Gastroesophageal sphincter (tissue), 4 donors: ENCODE measurements around the gene PTGER2. TPM values are rescaled to one million over a fixed set of nuclear protein-coding genes. Genes with fewer than 3 reads are reported as not detected.
A peak's percentile ranks its signal among the peaks of the same experiment; 100 is the strongest.

ENCODE experiments used
- ATAC-seq: fragments of 150-250 bp; one replicate; pipeline ENCODE4 v1.9.1; 2016; ENCODE audit warnings: mild to moderate bottlenecking, moderate library complexity
- H3K27ac ChIP-seq, 4 donors: fragments of 200-600 bp; sonication (generic) in 3 of 4; 1 replicate in 3 of 4; 2 replicates in 1 of 4; pipeline ENCODE4 v1.5.1; 2016 to 2019
- H3K27me3 ChIP-seq: fragments of 200-600 bp; sonication (generic); one replicate; pipeline ENCODE4 v1.5.1; 2019
- H3K36me3 ChIP-seq, 2 donors: fragments of 200-600 bp; sonication (generic); one replicate each; pipeline ENCODE4 v1.5.1; 2019; ENCODE audit warnings: control low read depth in 1 of 2
- H3K4me1 ChIP-seq, 3 donors: fragments of 200-600 bp; sonication (generic); 1 replicate in 2 of 3; 2 replicates in 1 of 3; pipeline ENCODE4 v1.5.1; 2016 to 2019; ENCODE audit warnings: control low read depth in 2 of 3
- H3K4me3 ChIP-seq, 2 donors: fragments of 200-600 bp; sonication (generic); one replicate each; pipeline ENCODE4 v1.5.1; 2019; ENCODE audit warnings: mild to moderate bottlenecking in 1 of 2, moderate library complexity in 1 of 2
- H3K9me3 ChIP-seq, 3 donors: fragments of 200-600 bp; sonication (generic); one replicate each; pipeline ENCODE4 v1.5.1; 2017 to 2019; ENCODE audit warnings: control low read depth in 2 of 3
- EP300 ChIP-seq: sonication (generic); formaldehyde crosslinking; IDR thresholded peaks from one replicate; pipeline ENCODE4 v1.6.1; 2017; ENCODE audit warnings: antibody characterized with exemption, mild to moderate bottlenecking
- POLR2A ChIP-seq, 2 donors: fragments of 450-650 bp; IDR thresholded peaks; one replicate each; pipeline ENCODE4 v1.6.1; 2017; ENCODE audit warnings: antibody characterized with exemption in 2 of 2, mild to moderate bottlenecking in 2 of 2, moderate library complexity in 1 of 2
- POLR2AphosphoS5 ChIP-seq: sonication (generic); formaldehyde crosslinking; IDR thresholded peaks from one replicate; pipeline ENCODE4 v1.6.1; 2017; ENCODE audit warnings: antibody characterized with exemption
- WGBS, 2 donors: methylation state at CpG; one replicate each; pipeline ENCODE4 v1.1.5; 2018; ENCODE audit warnings: low coverage in 1 of 2; 5-methylcytosine and 5-hydroxymethylcytosine counted together
- total RNA-seq, 4 donors: library from RNA; depleted of rRNA; stranded (reverse); fragments of >200 nt; gene quantifications; one replicate each; pipeline ENCODE4 v1.1.0, GENCODE V29; 2016
- TF ChIP-seq, protein P1 (sequence below), 4 experiments: fragments of 200-600 bp in 2 of 4; fragments of 450-650 bp in 2 of 4; sonication (generic) in 1 of 4; IDR thresholded peaks; one replicate each; pipeline ENCODE4 v1.5.1; 2017 to 2019; ENCODE audit warnings: antibody characterized with exemption in 4 of 4, mild to moderate bottlenecking in 2 of 4, moderate library complexity in 2 of 4

PTGER2 gene
- total RNA-seq, 4 donors from 2014 or later, result 4.8 to 24.2 (median 9.0) TPM

- Histone ChIP-seq H3K36me3 (no peaks in the 10 kb centered on the region), H3K27me3 (no peaks in the 10 kb centered on the region), H3K4me1 (peaks cover 3 to 41% (median 5%) of the 10 kb centered on the region in 3 donors), H3K9me3 (no peaks in the 10 kb centered on the region), H3K4me3 (no peak overlapping the region), H3K27ac (peak overlapping the region in 3 of 4 donors; percentile 9 to 35 (median 20))
- WGBS, 2 donors, result 17 to 22% methylated on average over 2 of the region's 2 CpGs
- ATAC-seq, result peak; percentile 37
- TF ChIP-seq POLR2A (IDR thresholded peaks at IDR 0.05) (no peak), EP300 (no peak), POLR2AphosphoS5 (peak; percentile 69)
- TF ChIP-seq, protein P1, sequence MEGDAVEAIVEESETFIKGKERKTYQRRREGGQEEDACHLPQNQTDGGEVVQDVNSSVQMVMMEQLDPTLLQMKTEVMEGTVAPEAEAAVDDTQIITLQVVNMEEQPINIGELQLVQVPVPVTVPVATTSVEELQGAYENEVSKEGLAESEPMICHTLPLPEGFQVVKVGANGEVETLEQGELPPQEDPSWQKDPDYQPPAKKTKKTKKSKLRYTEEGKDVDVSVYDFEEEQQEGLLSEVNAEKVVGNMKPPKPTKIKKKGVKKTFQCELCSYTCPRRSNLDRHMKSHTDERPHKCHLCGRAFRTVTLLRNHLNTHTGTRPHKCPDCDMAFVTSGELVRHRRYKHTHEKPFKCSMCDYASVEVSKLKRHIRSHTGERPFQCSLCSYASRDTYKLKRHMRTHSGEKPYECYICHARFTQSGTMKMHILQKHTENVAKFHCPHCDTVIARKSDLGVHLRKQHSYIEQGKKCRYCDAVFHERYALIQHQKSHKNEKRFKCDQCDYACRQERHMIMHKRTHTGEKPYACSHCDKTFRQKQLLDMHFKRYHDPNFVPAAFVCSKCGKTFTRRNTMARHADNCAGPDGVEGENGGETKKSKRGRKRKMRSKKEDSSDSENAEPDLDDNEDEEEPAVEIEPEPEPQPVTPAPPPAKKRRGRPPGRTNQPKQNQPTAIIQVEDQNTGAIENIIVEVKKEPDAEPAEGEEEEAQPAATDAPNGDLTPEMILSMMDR (IDR thresholded peaks at IDR 0.05), result no peak
These were observed 34.7 kb downstream of the PTGER2 start for GRCh38 chr14:52348776-52349175.

DNA sequence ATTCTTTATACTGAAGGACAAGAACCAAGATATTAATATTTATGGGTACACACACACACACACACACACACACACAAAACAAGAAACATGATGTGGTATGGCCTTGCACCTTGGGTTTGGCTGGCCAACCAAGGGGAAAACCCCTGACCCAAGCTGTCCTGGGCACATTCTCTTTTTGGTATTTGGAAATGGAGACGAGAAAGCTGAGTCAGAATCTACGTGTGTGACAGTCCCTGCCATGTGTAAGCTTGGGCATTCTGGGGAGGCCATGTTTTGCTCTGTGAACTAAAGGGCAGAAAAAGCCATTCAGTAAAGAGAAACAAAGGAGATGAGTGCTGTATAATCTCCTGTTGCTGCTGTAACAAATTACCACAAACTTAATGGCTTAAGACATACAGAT is 35.6 kb downstream of the PTGER2 start:
- no peaks in the 10 kb centered on the region for H3K27me3 ChIP-seq
- no peaks in the 10 kb centered on the region for H3K36me3 ChIP-seq
- H3K27ac ChIP-seq, result peak overlapping the region in 1 of 4 donors; percentile 72
- TF ChIP-seq, protein P1 (IDR thresholded peaks at IDR 0.05), result no peak
- TF ChIP-seq POLR2AphosphoS5 (no peak), POLR2A (IDR thresholded peaks at IDR 0.05) (no peak), EP300 (no peak)
- no peak for ATAC-seq
- no peak overlapping the region for H3K4me3 ChIP-seq
- 53 to 69% methylated on average over 2 of the region's 2 CpGs for WGBS, 2 donors
- H3K4me1 ChIP-seq, result peaks cover 3 to 47% (median 5%) of the 10 kb centered on the region in 3 donors
- no peaks in the 10 kb centered on the region for H3K9me3 ChIP-seq

GRCh38 chr14:52350445-52350844 is 36.3 kb downstream of the PTGER2 start:
- WGBS, 2 donors, result 43 to 79% methylated on average over 2 to 3 of the region's 3 CpGs
- no peaks in the 10 kb centered on the region for H3K9me3 ChIP-seq
- peak overlapping the region; percentile 66 to 83 (median 76) for H3K27ac ChIP-seq
- no peaks in the 10 kb centered on the region for H3K27me3 ChIP-seq
- H3K4me1 ChIP-seq, result peaks cover 3 to 49% (median 5%) of the 10 kb centered on the region in 3 donors
- H3K4me3 ChIP-seq, result no peak overlapping the region
- no peak for ATAC-seq
- TF ChIP-seq POLR2A (IDR thresholded peaks at IDR 0.05) (no peak), EP300 (no peak), POLR2AphosphoS5 (no peak)
- TF ChIP-seq, protein P1 (IDR thresholded peaks at IDR 0.05), result no peak
- no peaks in the 10 kb centered on the region for H3K36me3 ChIP-seq

DNA sequence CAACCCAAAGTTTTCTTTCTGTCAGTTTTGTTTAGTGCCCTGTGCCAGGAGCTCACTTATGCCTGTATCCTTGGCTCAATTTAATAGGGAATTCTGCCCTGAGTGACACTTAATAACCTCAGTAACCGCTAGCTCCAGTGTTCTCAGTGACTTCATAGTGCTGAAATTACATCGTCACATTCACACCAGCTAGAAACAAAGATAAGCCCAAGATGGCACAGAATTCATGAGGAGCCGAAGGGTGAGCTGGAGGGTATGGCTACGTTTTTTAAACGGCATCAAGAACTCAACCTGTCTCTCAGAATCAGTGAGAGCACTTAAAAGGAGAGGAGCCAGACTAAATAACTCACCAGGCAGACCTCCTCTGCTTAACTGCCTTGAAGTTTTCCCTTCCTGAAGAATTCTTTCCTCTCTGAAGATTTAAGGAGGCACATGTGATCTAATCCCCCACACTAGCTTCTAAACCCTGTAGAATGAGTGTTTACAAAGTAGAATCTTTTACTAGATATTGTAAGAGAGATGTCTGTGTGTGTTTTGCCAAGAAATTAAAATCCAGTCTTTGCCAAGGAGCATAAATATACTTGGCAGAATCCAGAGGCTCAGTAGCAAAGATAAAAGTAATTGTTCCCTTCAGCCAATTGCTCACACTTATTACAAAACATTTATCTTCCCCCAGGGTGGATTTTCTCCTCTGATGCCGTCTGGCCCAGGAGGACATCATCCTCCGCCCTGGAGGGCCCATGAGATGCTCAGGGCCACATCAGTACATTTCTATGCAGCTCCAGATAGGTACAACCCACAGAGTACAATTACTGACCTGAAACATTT is 37.3 kb downstream of the PTGER2 start:
- TF ChIP-seq POLR2A (IDR thresholded peaks at IDR 0.05) (no peak), EP300 (peak; percentile 18), POLR2AphosphoS5 (peak; percentile 94)
- TF ChIP-seq, protein P1 (IDR thresholded peaks at IDR 0.05), result no peak
- Histone ChIP-seq H3K9me3 (no peaks in the 10 kb centered on the region), H3K36me3 (no peaks in the 10 kb centered on the region), H3K27ac (peak overlapping the region; percentile 66 to 83 (median 76)), H3K27me3 (no peaks in the 10 kb centered on the region), H3K4me3 (no peak overlapping the region), H3K4me1 (peaks cover 3 to 49% (median 5%) of the 10 kb centered on the region in 3 donors)
- 16 to 19% methylated on average over 5 of the region's 7 CpGs for WGBS, 2 donors
- ATAC-seq, result peak; percentile 73

GRCh38 chr14:52352061-52352491 is 38.0 kb downstream of the PTGER2 start:
- peak overlapping the region; percentile 66 to 83 (median 76) for H3K27ac ChIP-seq
- H3K4me3 ChIP-seq, result no peak overlapping the region
- H3K27me3 ChIP-seq, result no peaks in the 10 kb centered on the region
- peaks cover 3 to 49% (median 5%) of the 10 kb centered on the region in 3 donors for H3K4me1 ChIP-seq
- ATAC-seq, result no peak
- TF ChIP-seq POLR2A (IDR thresholded peaks at IDR 0.05) (no peak), POLR2AphosphoS5 (no peak), EP300 (no peak)
- TF ChIP-seq, protein P1 (IDR thresholded peaks at IDR 0.05), result no peak
- no peaks in the 10 kb centered on the region for H3K36me3 ChIP-seq
- no peaks in the 10 kb centered on the region for H3K9me3 ChIP-seq
- WGBS, 2 donors, result 37 to 42% methylated on average over 3 of the region's 3 CpGs
